HEK293T (cell line): ENCODE data around the gene OSBPL8.

Experiments
- CTCF ChIA-PET: fragments of 350-600 bp; formaldehyde crosslinking; extraction: SDS; loops from one replicate; lab custom pipeline; 2021; ENCODE audit warnings: antibody characterized with exemption, inconsistent platforms; lab: Yijun Ruan, JAX
- POLR2A ChIA-PET: fragments of 350-600 bp; formaldehyde crosslinking; extraction: SDS; loops from one replicate; lab custom pipeline; 2020; ENCODE audit warnings: antibody characterized with exemption, inconsistent platforms; lab: Yijun Ruan, JAX
- DNase-seq: peaks from one replicate; pipeline ENCODE4 v3.0.0; 2012; ENCODE audit warnings: mixed read lengths; ENCODE audit errors: extremely low spot score
- ARNT ChIP-seq: fragments of 450-650 bp; IDR thresholded peaks from 2 replicates; pipeline ENCODE4 v1.6.1; 2017; ENCODE audit warnings: mild to moderate bottlenecking
- BHLHE40 ChIP-seq: fragments of 450-650 bp; IDR thresholded peaks from 2 replicates; pipeline ENCODE4 v1.6.1; 2016; ENCODE audit warnings: mild to moderate bottlenecking, moderate library complexity, borderline replicate concordance
- CTBP1 ChIP-seq: fragments of 450-650 bp; IDR thresholded peaks from 2 replicates; pipeline ENCODE4 v1.6.1; 2016; ENCODE audit warnings: borderline replicate concordance
- ELF4 ChIP-seq: fragments of 450-650 bp; IDR thresholded peaks from 2 replicates; pipeline ENCODE4 v1.6.1; 2017; ENCODE audit warnings: antibody characterized with exemption
- FOXA1 ChIP-seq: fragments of 450-650 bp; IDR thresholded peaks from 2 replicates; pipeline ENCODE4 v1.6.1; 2016; ENCODE audit warnings: mild to moderate bottlenecking
- FOXK2 ChIP-seq: fragments of 450-650 bp; IDR thresholded peaks from 2 replicates; pipeline ENCODE4 v1.6.1; 2016; ENCODE audit warnings: mild to moderate bottlenecking
- FOXM1 ChIP-seq: fragments of 450-650 bp; IDR thresholded peaks from 2 replicates; pipeline ENCODE4 v1.6.1; 2017; ENCODE audit warnings: mild to moderate bottlenecking, borderline replicate concordance
- HDGF ChIP-seq: fragments of 450-650 bp; IDR thresholded peaks from 2 replicates; pipeline ENCODE4 v1.6.1; 2017; ENCODE audit warnings: antibody characterized with exemption, borderline replicate concordance
- L3MBTL2 ChIP-seq: fragments of 450-650 bp; conservative IDR thresholded peaks from 2 replicates; pipeline ENCODE4 v1.6.1; 2016; ENCODE audit warnings: mild to moderate bottlenecking
- LEF1 ChIP-seq: fragments of 450-650 bp; IDR thresholded peaks from 2 replicates; pipeline ENCODE4 v1.6.1; 2017; ENCODE audit warnings: mild to moderate bottlenecking, borderline replicate concordance
- NFRKB ChIP-seq: fragments of 450-650 bp; IDR thresholded peaks from 2 replicates; pipeline ENCODE4 v1.6.1; 2016; ENCODE audit warnings: mild to moderate bottlenecking, moderate library complexity
- SP1 ChIP-seq: fragments of 450-650 bp; IDR thresholded peaks from 2 replicates; pipeline ENCODE4 v1.6.1; 2017
- SUZ12 ChIP-seq: fragments of 450-650 bp; IDR thresholded peaks from 2 replicates; pipeline ENCODE4 v1.6.1; 2016; ENCODE audit warnings: mild to moderate bottlenecking
- TARDBP ChIP-seq: fragments of 450-650 bp; IDR thresholded peaks from 2 replicates; pipeline ENCODE4 v1.6.1; 2016
- ZNF384 ChIP-seq: fragments of 450-650 bp; IDR thresholded peaks from 2 replicates; pipeline ENCODE4 v1.6.1; 2016
- TF ChIP-seq, protein P1 (sequence below): fragments of 450-650 bp; IDR thresholded peaks from 2 replicates; pipeline ENCODE4 v1.6.1; 2016

OSBPL8 gene

DNA sequence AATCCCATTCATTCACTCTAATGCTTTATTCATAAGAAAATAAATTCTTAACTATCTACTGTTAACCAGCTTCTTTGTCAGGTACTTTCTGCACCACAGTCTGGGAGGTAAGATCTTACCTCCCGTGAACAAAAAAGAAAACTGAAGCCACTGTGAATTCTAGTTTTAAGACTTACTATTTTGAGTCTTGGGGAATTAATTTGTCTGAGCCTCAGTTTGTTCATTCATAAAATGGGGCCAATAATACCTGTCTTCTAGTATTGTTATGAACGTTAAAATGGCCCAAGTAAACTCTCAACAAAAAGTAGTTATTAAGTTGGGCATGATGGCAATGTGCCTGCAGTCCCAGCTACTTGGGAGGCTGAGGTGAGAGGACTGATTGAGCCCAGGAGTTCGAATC, 151.9 kb downstream of the OSBPL8 start:
- ChIA-PET CTCF (no interaction called here), POLR2A (no interaction called here)
- TF ChIP-seq, protein P1, sequence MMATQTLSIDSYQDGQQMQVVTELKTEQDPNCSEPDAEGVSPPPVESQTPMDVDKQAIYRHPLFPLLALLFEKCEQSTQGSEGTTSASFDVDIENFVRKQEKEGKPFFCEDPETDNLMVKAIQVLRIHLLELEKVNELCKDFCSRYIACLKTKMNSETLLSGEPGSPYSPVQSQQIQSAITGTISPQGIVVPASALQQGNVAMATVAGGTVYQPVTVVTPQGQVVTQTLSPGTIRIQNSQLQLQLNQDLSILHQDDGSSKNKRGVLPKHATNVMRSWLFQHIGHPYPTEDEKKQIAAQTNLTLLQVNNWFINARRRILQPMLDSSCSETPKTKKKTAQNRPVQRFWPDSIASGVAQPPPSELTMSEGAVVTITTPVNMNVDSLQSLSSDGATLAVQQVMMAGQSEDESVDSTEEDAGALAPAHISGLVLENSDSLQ = no peak
- TF ChIP-seq ELF4 (no peak), CTBP1 (no peak), SP1 (no peak), LEF1 (no peak), NFRKB (no peak), BHLHE40 (no peak), FOXA1 (no peak), ARNT (no peak), FOXM1 (no peak), HDGF (no peak)
- no peak for DNase-seq

DNA sequence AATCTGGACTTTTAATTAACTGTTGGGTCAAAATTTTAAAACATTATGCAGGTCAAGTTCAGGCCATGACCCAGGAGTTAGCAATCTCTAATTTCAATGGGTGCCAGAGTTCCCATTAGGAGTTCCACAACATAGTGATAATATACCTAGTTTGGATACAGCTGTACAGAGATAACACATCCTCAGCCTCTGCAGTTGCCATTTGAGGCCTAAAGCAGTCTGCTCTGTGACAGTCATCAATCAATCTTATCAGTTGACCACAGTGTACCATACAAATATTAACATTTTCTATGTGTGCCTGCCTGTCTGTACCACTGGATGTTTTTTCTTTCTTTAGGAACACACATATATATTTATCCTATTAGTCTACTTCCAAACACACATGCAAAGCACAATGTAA, 157.3 kb downstream of the OSBPL8 start:
- DNase-seq = no peak
- POLR2A ChIA-PET = no interaction called here
- CTCF ChIA-PET = no interaction called here
- TF ChIP-seq ELF4 = no peak
- no peak for TF ChIP-seq ZNF384
- no peak for TF ChIP-seq TARDBP
- no peak for TF ChIP-seq SUZ12
- TF ChIP-seq LEF1 = no peak
- TF ChIP-seq SP1 = no peak
- no peak for TF ChIP-seq L3MBTL2
- no peak for TF ChIP-seq CTBP1
- no peak for TF ChIP-seq FOXA1
- TF ChIP-seq ARNT = no peak
- TF ChIP-seq, protein P1 = no peak
- no peak for TF ChIP-seq BHLHE40
- TF ChIP-seq HDGF = no peak
- no peak for TF ChIP-seq FOXK2
- no peak for TF ChIP-seq FOXM1
- no peak for TF ChIP-seq NFRKB

DNA sequence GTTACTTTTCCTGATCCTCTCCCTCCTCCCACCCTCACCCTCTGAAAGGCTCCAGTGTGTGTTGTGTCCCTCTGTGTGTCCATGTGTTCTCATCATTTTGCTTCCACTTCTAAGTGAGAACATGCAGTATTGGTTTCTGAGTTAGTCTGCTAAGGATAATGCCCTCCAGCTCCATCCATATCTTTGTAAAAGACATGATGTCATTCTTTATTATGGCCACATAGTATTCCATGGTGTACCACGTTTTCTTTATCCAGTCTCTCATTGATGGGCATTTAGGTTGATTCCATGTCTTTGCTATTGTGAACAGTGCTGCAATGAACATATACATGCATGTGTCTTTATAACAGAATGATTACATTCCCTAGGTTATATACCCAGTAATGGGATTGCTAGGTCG, 159.4 kb downstream of the OSBPL8 start:
- TF ChIP-seq FOXK2 = no peak
- TF ChIP-seq L3MBTL2 = no peak
- ChIA-PET CTCF (no interaction called here), POLR2A (no interaction called here)
- DNase-seq = no peak

DNA sequence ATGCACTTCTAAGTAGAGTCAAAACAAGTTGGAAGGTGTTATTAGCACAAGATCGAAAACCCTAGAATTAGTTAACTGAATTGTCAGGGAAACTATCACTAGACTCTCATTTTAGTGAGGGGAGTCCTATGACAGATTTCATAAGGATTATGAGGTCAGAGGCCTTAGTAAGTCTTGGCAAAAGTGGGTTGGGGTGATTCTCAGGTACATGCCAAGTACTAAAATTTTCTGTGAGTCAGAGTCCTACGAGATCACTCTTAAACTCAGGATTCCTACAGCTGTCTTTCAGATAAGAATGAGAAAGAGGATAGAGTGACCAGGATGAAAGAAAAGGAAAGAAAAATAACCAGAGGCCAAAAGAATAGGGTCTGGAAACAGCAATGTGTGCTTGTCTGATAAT, 160.5 kb downstream of the OSBPL8 start:
- POLR2A ChIA-PET = no interaction called here
- DNase-seq = no peak
- TF ChIP-seq NFRKB (no peak), HDGF (no peak), LEF1 (no peak), SUZ12 (no peak), ARNT (no peak), ZNF384 (no peak)
- TF ChIP-seq, protein P1 = no peak
- CTCF ChIA-PET = no interaction called here

DNA sequence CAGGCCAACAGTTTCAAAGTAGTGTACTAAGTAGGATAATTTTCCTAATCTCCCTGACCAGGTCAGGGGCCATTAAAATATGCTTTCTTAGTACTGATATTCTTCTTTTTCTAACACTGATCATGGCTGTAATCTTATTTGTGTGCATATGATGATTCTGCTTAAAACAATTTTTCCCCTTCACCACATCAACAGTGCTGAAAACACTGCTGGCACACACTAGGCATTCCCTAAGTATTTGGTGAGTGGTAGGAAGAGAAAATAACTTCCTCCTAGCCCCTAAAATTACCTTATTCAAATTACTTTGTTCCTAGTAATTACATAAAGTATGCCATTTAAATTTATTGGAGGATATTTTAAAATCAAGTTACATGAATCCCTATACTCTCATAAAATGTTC, 161.5 kb downstream of the OSBPL8 start:
- POLR2A ChIA-PET = no interaction called here
- no peak for DNase-seq
- CTCF ChIA-PET = no interaction called here
- TF ChIP-seq BHLHE40 = no peak
- TF ChIP-seq CTBP1 = no peak

DNA sequence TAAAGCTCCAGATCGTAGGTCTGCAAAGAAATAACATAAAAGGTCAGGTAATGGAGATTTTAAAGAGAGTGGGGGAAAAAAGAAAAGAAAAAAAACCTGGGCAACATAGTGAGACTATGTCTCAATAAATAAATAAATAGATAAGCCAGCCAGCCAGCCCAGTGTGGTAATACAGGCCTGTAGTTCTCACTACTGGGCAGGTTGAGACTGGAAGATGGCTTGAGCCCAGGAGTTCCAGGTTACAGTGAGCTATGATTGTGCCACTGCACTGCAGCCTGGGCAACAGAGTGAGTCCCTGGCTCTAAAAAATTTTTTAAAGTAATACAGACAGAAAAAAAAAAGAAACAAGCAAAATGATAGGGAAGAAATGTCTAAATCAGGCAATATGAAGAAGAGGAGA, 168.1 kb downstream of the OSBPL8 start:
- DNase-seq = no peak
- ChIA-PET POLR2A (no interaction called here), CTCF (no interaction called here)
- no peak for TF ChIP-seq ELF4
- no peak for TF ChIP-seq ZNF384
- no peak for TF ChIP-seq BHLHE40
- no peak for TF ChIP-seq HDGF
- no peak for TF ChIP-seq FOXM1
- TF ChIP-seq CTBP1 = no peak
- no peak for TF ChIP-seq ARNT
- no peak for TF ChIP-seq SP1
- TF ChIP-seq SUZ12 = no peak
- TF ChIP-seq FOXK2 = no peak

DNA sequence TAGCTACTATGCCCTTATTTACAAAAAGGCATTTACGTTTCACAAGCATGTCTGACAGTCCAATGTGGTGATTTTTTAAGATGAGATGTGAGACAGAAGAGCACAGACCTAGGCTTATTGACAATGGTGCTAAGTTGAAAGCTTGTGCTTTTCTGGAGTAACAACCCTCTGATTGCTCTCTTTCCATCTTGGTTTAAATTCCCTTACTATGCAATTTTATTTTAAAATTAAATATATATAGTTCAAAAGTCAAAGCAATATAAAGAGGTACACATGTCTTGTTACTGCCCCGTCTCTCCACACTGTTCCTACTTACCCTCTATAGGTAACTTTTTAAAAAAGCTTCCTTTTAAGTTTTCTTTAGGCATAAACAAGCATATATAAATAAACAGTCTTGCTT, 172.0 kb downstream of the OSBPL8 start:
- TF ChIP-seq ELF4 (no peak), FOXK2 (no peak), L3MBTL2 (no peak), CTBP1 (no peak), FOXA1 (no peak), ARNT (no peak), ZNF384 (no peak)
- DNase-seq = no peak
- POLR2A ChIA-PET = no interaction called here
- CTCF ChIA-PET = no interaction called here

DNA sequence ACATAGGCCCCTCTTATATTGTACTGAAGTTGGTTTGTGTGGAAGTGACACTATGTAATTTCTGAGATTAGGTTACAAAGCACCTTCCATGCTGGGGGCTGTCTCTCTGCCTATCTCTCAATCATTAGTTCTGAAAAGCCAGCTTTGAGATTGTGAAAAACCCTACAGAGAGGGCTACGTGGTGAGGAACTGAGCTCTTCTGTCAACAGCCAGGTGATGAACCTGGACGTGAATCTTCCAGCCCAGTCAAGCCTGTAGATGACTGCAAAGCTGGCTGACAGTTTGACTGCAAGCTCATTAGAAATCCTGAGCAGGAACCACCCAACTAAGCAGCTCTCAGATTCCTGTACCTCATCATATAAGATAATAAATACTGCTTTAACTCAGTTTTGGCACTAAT, 175.0 kb downstream of the OSBPL8 start:
- DNase-seq = no peak
- POLR2A ChIA-PET = no interaction called here
- CTCF ChIA-PET = no interaction called here
- TF ChIP-seq ARNT (no peak), FOXM1 (no peak), LEF1 (no peak), FOXK2 (no peak), TARDBP (no peak), CTBP1 (no peak), ELF4 (no peak), HDGF (no peak), NFRKB (no peak), ZNF384 (no peak), SUZ12 (no peak), FOXA1 (no peak), L3MBTL2 (no peak), BHLHE40 (no peak), SP1 (no peak)
- TF ChIP-seq, protein P1 = no peak
